DMS53 treated with DMSO at 0.1 percent for 48 hours (cell line): Measurements from ENCODE around the gene GVQW3.
A peak's percentile ranks its signal among the peaks of the same experiment; 100 is the strongest.
"Not testable (repeated sequence)": the region's sequence is repeated elsewhere in the genome, so short reads cannot be mapped to it uniquely, and the experiment has no call there.

Experiments
- DNase-seq: peaks from one replicate; lab custom pipeline; 2025; ENCODE audit not compliant: unreplicated experiment; lab: John Stamatoyannopoulos, UW

GVQW3 gene

DNA sequence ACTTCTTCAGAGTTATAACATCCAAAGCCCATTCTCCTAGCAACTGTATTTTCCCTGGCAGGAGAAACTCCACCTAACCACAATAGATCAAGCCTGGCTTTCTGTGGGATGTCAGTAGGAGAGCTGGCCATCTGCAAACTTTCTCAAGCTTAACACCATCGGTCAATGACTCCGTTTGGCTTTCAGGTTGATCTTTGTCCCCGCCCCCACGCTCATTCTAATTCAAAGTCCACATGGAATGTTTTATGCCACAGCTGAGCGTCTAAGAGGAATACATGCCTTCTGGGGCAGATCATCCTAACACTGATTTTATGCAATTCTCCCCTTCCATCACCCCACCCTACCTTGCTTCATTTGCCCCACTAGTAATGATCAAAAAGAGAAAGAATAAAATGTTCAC, 4.8 kb downstream of the GVQW3 start:
- no peak for DNase-seq

DNA sequence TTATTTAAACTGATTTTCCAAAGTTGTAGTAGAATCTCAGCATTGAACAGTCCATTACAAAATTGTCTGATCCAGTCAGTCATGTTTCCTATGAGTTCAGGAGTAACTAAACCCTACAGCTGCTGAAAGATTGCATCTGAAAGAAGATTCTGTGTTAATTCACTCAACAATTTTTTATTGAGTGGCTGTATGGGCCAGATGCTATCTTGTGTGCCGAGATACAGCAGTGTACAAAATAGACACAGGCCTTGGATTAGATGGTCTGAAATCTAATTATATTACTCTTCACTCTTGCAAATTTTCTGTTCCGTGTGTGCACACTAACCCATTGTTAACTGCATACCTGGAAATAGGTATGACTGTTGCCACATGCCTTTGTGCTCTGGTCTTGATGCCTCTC, 7.3 kb downstream of the GVQW3 start:
- no peak for DNase-seq

DNA sequence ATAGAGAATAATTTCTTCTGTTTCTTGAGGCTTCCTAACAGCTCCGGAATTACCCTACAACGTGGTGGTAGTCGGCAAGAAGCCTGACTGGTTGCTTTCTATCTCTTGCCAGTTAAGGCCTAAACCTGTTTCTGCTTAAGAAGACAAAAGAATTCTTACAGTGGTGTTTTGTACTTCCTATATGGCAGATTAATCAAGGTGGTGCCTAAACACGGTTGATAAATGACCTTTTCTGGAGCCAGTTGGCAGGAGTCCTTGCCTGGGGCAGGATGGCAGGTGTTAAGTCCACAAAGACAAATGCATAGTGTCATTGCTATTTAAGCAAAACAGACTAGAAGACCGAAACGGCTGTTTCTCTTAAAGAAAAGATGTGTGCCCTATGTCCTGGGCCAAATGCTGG, 9.9 kb downstream of the GVQW3 start:
- DNase-seq, result no peak

DNA sequence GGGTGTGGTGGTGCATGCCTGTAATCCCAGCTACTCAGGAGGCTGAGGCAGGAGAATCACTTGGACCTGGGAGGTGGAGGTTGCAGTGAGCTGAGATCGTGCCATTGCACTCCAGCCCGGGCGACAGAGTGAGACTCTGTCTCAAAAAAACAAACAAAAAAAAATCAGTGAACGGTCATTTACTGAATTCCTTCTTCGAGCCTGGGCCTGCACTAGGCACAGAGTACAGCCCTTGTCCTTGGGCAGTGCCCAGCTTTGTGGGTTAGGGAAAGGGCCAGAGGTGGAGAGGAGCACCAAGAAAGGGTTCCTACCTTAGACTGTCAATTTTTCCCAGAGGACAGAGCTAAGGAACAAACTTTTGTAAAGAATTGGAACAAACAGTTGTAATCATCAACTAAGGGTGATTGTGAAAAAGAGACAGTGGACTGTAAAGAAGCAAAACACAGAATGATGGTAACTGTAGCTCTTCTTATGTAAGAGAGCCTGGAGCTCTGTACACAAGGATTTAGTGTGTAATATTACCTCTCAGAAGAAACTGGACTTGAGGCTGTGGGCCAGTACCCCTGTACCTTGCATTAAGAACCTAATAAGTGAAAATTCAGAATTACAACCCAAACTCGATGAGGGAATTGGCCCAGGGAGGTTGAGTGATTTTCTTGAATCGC, 10.8 kb downstream of the GVQW3 start:
- no peak for DNase-seq

DNA sequence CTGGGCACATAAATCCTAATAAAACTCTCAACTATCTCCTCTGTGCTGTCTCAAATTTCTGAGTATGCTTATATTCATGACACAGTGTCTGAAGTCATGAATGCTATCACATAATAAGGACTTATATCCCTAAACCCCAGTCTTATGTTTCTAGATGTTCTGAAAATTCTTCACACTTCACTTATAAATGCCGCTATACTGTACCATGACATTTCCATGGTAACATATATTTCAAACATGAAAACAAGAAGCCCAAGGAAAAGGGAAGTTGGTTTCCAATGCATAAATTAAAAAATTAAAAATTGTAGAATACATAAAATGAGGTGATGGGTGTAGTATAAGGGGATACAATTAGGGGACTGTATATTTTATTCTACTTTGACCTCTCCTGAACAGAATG, 11.7 kb downstream of the GVQW3 start:
- DNase-seq, result no peak

DNA sequence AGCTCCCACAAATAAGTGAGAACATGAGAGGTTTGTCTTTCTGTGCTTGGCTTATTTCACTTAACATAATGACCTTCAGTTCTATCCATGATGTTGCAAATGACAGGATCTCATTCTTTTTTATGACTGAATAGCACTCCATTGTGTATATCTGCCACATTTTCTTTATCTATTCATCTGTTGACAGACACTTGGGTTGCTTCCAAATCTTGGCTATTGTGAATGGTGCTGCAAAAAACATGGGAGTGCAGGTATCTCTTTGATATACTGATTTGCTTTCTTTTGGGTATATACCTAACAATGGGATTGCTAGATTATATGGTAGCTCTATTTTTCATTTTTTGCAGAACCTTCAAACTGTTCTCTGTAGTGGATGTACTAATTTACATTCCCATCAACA, 13.3 kb downstream of the GVQW3 start:
- no peak for DNase-seq

DNA sequence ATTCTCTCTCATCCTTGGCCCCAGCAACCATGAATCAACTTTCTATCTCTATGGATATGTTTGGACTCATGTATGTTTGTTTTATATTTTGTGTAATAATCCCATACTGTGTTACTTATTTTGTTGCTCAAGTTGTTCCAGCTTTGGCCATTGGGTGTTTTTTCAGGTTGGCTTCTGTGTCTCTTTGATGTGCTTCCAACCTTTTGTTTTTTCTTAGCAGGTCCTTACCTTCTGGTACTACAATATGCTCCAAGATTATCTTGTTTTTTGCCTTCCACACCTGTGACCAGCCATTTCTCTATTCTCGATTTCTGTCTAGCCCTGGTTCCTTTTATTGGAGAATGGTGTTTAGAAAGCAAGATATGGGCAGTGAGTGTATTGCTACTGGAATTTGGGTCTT, 14.2 kb downstream of the GVQW3 start:
- no peak for DNase-seq

DNA sequence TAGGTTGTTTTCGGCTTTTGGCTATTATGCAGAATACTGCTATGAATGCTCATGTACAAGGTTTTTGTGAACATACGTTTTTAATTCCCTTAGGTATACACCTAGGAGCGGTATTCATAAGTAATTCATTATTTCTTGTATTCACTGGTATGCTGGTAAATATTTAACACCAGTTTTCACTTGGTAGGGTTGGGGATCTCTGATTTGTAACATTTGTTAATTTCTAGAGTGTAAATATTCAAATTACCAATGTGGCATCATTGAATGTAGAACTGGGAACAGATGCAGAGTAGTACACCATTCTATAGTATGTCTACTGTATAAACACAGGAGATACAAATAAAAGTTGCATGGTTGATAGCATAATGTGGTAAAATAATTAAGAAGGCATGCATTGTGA, 16.3 kb downstream of the GVQW3 start:
- DNase-seq, result no peak

DNA sequence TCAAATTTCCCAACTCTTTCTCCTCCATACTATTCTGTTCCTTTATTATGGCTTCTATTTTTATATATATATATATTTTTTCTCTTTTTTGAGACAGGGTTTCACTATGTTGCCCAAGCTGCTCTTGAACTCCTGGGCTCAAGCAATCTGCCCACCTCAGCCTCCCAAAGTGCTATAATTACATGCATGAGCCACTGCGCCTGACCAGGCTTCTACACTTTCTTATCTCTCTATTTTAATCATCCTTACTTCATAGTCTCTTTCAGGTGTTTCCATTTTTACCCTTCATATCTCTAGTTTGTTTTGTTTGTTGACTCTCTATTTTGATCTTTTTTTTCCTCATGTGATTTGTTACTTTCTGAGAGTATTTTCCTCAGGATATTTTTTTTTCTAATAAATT, 19.8 kb downstream of the GVQW3 start:
- DNase-seq, result no peak

DNA sequence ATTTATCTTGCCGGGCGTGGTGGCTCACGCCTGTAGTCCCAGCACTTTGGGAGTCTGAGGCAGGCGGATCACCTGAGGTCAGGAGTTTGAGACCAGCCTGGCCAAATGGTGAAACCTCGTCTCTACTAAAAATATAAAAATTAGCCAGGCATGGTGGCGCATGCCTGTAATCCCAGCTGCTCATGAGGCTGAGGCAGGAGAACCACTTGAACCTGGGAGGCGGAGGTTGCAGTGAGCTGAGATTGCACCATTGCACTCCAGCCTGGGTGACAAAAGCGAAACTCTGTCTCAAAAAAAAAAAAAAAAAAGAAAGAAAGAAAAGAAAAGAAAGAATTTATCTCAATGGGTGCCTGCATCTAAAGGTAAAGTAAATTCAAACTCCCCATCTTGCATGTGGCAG, 20.4 kb downstream of the GVQW3 start:
- not testable (repeated sequence) for DNase-seq

DNA sequence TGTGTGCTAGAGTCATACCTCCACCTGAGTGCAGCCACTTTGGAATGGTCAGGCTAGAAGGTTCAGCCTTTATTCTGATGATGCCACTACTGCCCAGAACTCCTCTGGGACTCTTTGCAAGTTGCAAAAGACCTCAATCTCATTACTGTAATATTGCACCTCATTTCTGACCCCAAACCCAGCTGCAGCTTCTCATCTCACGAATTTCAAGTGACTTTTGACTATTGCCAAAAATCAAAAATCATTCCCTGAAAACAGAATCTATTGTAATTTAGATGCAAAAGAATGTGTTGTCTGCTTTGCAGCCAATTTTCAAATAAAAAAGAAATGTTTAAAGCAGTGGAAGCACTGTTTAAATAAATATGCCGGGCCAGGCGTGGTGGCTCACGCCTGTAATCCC, 25.2 kb downstream of the GVQW3 start:
- DNase-seq, result no peak

DNA sequence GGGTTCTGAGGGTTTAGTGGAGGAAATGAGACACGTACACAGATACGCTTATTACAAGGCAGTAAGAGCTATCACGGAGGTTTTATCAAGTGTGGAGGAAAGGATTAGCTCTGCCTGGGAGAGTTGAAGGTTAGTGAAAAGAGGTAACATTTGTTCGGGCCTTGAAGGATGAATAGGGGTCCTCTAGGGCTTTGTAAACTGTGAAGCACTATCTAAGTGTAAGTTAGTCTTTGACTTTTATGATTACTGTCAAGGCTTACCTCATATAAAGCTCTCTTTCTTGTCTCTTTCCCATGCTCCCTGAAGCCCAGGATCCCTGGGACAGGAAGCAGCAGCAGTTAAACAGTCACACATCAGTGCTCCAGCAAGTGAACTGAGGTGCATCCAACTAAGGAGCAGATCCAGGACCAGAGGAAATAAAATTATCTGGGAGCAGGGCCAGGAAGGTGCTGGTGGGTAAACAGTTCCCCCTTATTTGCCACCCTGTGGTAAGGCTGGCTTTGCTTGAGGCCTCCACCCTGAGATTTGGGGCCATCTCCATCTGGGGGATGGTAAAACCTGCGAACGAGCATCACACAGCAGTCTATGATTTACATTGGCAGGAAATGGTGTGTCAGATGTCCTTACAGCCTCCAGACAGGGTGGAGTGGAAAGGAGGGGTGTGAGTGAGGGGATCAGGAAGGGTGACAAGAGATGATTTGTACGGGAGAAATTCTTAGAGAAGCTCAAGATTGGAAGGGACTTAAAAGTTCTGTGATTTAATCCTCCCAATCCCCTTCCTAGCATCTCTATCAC, 27.2 kb downstream of the GVQW3 start:
- DNase-seq, result peak; percentile 95

DNA sequence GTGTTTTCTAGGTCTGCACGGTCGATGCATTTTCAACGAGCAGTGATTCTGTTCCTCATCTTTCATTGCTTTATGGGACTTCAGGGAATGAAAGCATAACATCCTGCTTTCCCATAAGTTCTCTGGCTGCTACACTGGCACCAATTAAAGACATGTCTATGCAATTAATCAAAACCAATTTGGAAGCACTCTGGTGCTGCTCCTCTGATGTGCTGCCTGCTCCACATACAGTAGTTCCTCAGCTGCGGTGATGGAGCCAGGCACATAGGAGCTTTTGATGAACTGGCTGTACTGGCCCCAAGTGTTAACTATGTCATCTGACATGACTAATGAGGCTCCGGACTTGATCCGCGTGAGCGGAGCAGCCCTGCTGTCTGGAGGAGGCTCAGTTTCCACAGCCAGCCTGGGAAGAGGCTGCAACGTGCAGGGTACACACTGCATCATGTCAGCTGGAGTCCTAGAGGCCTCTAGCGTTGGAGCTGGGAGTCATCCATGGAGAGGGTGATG, 29.8 kb downstream of the GVQW3 start:
- no peak for DNase-seq

DNA sequence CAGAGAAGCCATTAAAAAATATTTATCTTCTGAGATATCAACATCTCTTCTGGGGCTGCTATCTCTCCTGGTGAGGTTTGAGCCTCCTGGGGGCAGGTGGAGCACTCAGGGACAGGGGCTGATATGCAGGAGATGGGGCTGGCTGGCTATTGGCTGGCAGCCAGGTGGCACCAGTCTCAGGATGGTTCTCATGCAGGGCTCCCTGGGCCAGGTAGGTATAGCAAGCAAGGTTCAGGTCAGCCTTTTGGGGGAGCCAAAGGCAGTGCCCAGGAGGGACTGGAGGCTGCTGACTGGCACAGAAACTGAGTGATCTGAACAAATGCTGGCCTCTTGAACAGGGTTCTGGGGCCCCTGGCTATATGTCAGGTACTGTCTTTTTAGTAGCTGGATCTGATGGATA, 34.0 kb downstream of the GVQW3 start:
- DNase-seq, result no peak

DNA sequence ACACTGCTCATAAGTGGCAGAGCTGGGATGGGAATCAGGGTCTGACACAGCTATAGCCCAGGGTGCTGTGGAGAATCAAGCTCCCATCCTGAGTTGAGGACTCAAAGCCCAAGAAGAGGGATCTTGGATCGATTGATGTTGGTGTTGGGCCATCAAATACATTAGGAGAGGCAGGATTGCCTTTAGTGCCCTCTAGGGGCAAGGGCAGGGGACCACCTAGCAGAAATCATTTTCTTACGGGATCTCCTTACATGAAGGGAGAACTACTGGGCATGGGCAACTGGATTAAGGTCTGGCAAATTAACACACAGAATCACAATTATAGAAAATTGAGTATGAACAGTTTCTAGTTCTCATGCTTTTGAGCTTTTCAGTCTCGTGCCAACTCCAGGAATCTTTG, 38.8 kb downstream of the GVQW3 start:
- peak; percentile 35 for DNase-seq

DNA sequence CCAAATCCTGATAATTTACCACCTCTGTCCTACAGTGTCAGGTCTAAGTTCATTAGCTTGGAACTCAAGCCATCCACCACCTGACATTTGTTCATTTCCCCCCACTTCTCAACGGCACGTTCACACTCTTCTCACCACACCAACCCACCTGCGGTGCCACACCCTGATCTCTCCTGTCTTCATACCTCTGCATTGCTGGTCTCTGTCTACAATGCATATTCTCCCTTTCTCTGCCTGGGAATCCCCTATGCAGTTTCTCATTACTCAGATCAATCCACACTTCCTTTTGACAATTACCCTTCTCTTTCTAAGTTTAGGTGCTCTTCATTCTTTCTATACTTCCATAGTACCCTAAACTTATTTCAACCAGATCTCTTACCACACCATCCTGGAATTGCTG, 43.3 kb downstream of the GVQW3 start:
- DNase-seq, result no peak

DNA sequence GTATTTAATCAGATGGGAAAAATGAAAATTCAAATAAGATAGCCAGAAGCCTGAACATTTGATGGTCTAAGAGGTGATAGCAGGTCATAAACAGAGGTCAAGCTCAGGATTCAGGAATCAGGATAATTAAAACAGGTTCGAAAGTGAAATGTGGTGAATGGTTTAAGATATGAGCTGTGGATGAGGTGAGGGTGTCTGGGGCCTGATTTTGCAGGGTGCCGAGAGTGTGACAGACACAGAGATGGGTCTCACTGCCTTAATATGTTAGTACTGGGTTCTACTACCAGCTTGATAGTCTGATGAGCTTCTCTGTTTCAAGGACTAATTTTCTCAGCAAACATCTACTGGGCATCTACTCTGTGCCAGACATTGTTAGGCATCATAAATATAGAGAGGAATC, 43.8 kb downstream of the GVQW3 start:
- DNase-seq, result no peak

DNA sequence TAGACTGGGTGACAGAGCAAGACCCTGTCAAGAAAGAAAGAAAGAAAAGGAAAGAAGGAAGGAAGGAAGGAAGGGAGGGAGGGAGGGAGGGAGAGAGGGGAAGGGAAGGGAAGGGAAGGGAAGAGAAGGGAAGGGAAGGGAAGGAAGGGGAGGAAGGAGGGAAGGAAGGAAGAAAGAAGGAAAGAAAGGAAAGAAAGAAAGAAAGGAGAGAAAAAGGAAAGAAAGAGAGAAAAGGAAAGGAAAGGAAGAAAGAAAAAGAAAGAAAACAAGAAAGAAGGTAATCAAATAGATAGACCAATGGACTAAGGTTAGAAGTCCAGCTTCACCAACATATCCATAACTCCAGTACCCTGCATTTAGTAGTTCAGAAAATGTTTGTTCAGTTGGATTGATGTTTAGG, 45.5 kb downstream of the GVQW3 start:
- DNase-seq, result no peak

DNA sequence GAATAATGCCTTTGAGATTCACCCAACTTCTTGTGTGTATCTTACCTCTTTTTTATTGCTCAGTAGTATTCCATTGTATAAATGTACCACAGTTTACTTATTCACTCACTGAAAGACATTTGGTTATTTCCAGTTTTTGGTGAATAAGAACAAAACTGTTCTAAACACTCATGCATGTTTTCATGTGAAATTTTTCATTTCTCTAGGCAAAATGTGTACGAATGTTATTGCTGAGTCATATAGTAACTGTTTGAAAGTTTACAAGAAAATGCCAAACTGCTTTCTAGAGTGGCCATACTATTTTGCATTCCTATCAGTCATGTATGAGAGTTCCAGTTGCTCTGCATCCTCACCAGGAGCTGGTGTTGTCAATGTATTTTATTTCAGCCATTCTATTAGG, 54.9 kb downstream of the GVQW3 start:
- DNase-seq, result no peak

DNA sequence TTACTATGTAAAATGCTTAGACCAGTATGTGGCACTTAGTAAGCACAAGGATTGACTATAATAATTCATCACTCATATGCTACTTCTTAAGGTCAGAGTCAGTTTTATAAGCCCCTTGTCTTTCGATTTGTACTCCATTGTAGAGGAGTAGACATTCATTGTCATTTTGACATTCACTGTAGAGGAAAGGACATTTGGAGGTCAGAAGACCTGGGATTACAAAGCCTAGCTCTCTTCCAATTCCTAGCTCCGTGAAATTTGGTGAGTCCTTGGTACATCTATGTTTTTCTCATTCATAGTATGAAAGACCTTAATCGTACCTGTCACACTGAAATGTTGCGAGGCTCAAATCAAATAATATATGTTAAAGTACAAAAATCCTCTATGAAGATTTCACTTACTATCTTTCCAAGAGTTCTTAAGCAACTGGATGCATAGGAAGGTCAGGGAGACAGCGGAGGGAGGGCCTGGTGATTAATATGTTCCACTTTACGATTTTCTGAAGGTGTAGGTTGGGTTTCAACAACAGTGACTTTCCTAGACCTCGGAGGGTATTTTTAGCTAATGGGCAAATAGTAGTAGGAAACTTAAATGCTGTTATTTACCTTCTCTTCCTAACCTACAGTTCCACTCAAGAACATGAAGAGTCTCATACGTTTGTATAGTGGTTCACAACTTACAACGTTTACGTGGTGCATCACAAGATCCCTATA, 62.3 kb downstream of the GVQW3 start:
- DNase-seq, result no peak

DNA sequence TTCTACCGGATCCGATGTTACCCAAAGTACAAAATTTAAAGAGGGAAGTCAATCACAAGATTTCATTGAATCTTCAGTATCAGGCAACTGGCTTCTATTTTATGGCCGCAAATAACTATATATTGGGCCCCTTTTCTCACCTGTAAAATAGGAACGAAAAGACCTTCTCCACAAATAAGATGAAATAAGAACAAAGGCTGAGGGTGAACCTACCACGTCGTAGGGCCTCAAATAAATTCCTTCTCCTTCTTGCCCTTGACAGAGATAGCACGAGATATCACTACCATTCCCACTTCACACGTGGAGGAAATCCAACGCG, 62.9 kb downstream of the GVQW3 start:
- no peak for DNase-seq
